Stimulated activated CD4-positive, alpha-beta T cell treated with anti-CD3 and anti-CD28 coated beads, TNF-alpha, amount 100 ng/mL, for 24 hours (primary cell): Measurements from ENCODE around the gene TRABD.
"Not testable (repeated sequence)": the region's sequence is repeated elsewhere in the genome, so short reads cannot be mapped to it uniquely, and the experiment has no call there.

Experiments used
- DNase-seq, 3 experiments: peaks; one replicate each; pipeline ENCODE4 v3.0.0-alpha.2; 2020; ENCODE audit warnings: low read depth in 3 of 3

TRABD gene, protein sequence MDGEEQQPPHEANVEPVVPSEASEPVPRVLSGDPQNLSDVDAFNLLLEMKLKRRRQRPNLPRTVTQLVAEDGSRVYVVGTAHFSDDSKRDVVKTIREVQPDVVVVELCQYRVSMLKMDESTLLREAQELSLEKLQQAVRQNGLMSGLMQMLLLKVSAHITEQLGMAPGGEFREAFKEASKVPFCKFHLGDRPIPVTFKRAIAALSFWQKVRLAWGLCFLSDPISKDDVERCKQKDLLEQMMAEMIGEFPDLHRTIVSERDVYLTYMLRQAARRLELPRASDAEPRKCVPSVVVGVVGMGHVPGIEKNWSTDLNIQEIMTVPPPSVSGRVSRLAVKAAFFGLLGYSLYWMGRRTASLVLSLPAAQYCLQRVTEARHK

GRCh38 chr22:50185375-50186087 lies at the start of gene TRABD:
Gene TRABD (plus strand): TSS chr22:50185913. CDS start chr22:50193061, 7,148 bp downstream.
- peak; percentile 76 to 88 (median 81) for DNase-seq

- DNase-seq = no peak
Observed at GRCh38 chr22:50136581-50137015, 49.1 kb upstream of the TRABD start.

- DNase-seq = not testable (repeated sequence)
Observed at GRCh38 chr22:50137277-50137676, 48.4 kb upstream of the TRABD start.

DNA sequence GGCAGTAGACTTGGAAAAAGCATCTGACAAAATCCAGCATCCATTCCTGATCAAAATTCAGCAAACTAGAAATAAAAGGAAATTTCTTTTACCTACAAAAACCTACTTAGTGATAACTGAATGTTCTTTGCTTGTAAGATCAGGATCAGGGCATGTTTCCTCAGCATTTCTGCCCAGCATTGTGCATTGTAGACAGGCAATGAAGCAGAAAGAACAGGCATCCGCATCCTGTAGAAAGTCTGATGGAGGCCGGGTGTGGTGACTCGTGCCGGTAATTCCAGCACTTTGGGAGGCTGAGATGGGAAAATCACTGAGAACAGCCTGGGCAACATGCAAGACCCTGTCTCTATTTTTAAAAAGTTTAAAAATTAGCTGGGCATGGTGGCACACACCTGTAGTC lies 47.7 kb upstream of the TRABD start:
- no peak for DNase-seq

GRCh38 chr22:50138988-50139387 lies 46.7 kb upstream of the TRABD start:
- DNase-seq = no peak

- DNase-seq = no peak
Observed at GRCh38 chr22:50139843-50140415, 45.8 kb upstream of the TRABD start.

DNA sequence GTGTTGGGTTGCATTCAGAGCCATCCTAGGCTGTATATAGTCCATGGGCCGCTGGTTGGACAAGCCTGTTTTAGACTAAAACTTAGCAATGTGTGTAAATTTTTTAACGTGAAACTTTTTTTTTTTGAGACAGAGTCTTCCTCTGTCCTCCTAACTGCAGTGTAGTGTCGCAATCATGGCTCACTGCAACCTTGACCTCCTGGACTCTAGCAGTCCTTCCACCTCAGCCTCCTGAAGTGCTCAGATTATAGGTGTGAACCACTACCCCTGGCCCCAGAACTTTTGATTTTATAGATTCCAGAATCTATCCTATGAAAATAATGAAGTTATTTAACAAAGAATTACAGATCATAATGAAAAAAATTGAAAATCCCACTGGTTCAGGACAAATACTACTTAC lies 45.1 kb upstream of the TRABD start:
- DNase-seq = no peak

DNA sequence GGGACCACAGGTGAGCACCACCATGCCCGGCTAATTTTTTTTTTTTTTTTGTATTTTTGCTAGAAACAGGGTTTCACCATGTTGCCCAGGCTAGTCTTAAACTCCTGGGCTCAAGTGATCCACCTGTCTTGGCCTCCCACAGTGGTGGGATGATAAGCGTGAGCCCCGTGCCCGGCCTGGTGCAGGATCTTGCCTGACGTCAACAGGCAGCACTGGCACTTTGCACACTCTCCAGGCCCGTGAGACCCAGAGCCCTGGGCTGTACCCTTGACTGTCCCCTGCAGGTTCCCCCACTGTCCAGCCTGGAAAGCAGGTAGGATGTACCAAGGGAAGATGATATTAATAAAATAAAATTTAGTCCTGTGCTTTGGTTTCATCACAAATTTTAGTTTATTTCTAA lies 44.3 kb upstream of the TRABD start:
- DNase-seq = no peak

DNA sequence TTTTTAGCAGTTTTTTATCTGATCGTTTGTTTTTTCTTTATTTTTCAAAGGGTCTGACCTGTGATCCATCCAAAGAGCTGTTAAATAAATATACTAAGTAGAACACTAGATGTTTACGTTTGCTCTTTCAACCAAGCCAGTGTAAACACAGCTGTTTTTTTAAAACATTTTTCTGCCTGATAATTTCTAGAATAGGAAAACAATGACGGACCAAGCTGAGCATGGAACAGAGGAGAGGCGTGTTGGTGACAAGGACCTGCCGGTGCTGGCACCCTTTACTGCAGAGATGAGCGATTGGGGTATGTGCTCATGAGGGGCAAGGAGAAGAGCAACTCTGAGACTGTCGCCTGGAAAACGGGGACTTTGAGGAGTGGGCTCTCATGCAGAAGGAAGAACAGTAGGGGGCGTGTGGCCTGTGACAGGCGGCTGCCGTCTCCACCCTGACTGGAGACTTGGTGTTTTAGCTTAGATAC lies 43.8 kb upstream of the TRABD start:
- DNase-seq = no peak

GRCh38 chr22:50143096-50143495 lies 42.6 kb upstream of the TRABD start:
- DNase-seq = no peak

DNA sequence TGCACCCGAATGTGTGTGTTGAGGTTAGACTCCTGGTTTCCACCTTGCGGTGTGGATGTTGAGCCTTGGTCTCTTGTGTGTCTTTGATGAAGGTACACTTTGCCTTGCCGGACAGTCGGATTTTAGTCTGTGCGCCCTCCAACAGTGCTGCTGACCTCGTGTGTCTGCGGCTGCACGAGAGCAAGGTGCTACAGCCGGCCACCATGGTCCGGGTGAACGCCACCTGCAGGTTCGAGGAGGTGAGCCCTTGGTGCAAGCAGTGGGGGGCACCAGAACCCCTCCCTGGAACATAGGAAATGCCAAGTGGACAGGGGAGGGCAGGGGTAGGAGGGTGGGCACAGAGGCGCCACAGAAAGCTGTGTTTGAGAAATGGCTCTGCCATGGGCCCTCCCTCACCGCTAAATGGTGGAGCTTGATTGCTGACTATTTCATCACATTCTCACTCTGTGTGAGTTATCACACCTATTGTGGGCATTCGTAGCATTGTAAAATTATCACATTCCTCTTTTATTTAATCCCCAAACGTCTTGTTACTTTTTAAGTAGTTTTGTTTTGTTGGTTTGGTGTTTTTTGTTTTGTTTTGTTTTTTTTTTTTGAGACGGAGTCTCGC lies 41.6 kb upstream of the TRABD start:
- no peak for DNase-seq

- no peak for DNase-seq
Observed at GRCh38 chr22:50145721-50146438, 39.8 kb upstream of the TRABD start.

DNA sequence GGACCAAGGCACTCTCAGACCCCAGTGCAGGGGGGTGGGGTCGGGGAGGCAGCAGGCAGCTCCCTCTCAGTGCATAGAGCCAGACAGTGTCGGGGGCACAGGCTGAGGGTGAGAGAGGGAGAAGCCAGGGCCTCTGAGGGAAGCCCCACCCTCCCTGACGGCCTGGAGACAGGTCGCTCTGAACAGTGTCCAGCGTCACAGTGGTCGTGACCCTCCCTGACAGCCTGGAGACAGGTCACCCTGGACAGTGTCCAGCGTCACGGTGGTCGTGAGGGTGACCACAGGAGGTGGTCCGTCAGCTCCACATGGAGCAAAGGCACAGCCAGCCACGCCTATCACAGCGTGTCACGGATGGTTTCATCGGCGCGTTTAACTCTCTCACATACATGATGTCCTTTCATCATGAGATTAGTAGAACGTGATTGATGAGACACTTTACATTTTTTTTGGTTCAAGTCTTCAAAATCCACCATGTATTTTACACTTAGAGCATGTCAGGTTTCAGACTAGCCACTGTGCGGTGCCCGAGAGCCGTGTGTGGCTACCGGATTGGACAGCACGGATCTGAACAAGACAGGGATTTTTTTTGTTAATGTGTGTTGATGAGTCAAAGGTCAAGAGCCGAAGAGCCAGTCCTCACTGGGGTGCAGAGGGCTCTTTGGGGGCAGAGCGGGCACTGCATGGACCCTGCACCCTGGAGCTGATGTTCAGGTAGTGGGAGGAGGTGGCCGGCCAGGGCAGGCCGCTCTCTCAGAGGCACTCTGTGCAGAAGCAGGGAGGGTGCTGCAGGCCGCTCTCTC lies 39.1 kb upstream of the TRABD start:
- DNase-seq = no peak

DNA sequence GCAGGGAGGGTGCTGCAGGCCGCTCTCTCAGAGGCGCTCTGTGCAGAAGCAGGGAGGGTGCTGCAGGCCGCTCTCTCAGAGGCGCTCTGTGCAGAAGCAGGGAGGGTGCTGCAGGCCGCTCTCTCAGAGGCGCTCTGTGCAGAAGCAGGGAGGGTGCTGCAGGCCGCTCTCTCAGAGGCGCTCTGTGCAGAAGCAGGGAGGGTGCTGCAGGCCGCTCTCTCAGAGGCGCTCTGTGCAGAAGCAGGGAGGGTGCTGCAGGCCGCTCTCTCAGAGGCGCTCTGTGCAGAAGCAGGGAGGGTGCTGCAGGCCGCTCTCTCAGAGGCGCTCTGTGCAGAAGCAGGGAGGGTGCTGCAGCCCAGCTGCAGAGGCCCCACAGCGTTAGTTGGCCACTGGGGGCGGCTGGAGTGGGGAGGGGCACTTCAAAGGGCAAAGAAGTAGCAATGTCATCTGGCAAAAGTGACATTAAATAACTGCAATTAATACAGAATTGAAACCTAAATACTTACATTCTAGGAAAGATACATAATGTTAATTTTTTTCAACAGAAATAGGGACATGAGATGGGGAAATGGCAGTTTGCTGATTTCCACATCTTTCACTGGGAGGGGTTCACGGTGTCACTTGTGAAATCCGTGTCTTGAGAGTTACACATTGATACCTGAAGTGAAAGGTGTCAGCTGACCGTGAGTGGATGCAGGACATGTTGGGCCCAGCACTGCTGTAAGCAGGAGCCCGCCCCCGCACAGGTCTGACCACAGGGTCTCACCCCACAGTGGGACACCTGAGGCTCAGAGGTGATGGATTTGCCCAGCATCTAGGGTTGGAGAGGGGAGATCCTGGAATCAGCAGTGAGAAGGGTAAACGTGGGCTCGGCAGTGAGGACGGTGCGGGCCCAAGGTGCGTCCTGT lies 38.2 kb upstream of the TRABD start:
- not testable (repeated sequence) for DNase-seq

GRCh38 chr22:50148166-50148500 lies 37.6 kb upstream of the TRABD start:
- DNase-seq = no peak

GRCh38 chr22:50148991-50149721 lies 36.6 kb upstream of the TRABD start:
- peak; percentile 37 to 70 (median 53) for DNase-seq

- no peak for DNase-seq
Observed at GRCh38 chr22:50150161-50151129, 35.3 kb upstream of the TRABD start.
